Vagina (tissue), 2 donors: Measurements from ENCODE around the gene PCDHB14. TPM values are rescaled to one million over a fixed set of nuclear protein-coding genes. Genes with fewer than 3 reads are reported as not detected.
"Not testable (repeated sequence)": the region's sequence is repeated elsewhere in the genome, so short reads cannot be mapped to it uniquely, and the experiment has no call there.

Experiments used
- DNase-seq, 2 donors: peaks; one replicate each; pipeline ENCODE4 v3.0.0-alpha.2; 2017; ENCODE audit errors: extremely low spot score in 2 of 2
- H3K27ac ChIP-seq: fragments of 200-600 bp; sonication (generic); one replicate; pipeline ENCODE4 v1.5.1; 2019
- H3K27me3 ChIP-seq: fragments of 200-600 bp; sonication (generic); one replicate; pipeline ENCODE4 v1.5.1; 2019
- H3K36me3 ChIP-seq, 2 donors: fragments of 200-600 bp; sonication (generic); one replicate each; pipeline ENCODE4 v1.5.1; 2017 to 2019
- H3K4me1 ChIP-seq: fragments of 200-600 bp; sonication (generic); one replicate; pipeline ENCODE4 v1.5.1; 2019
- H3K4me3 ChIP-seq, 2 donors: fragments of 200-600 bp; sonication (generic); 1 replicate in 1 of 2; 2 replicates in 1 of 2; pipeline ENCODE4 v1.5.1; 2016 to 2019
- H3K9me3 ChIP-seq: fragments of 200-600 bp; sonication (generic); one replicate; pipeline ENCODE4 v1.5.1; 2019
- CTCF ChIP-seq, 3 experiments: fragments of 450-650 bp in 2 of 3; fragments of 200-600 bp in 1 of 3; sonication (generic) in 1 of 3; IDR thresholded peaks; one replicate each; pipeline ENCODE4 v1.5.1; 2017 to 2019; ENCODE audit warnings: antibody characterized with exemption in 3 of 3, mild to moderate bottlenecking in 2 of 3, moderate library complexity in 2 of 3
- POLR2A ChIP-seq, 2 donors: fragments of 450-650 bp; IDR thresholded peaks; one replicate each; pipeline ENCODE4 v1.6.1; 2017; ENCODE audit warnings: antibody characterized with exemption in 2 of 2, mild to moderate bottlenecking in 2 of 2, moderate library complexity in 2 of 2
- POLR2AphosphoS5 ChIP-seq, 2 donors: sonication (generic); formaldehyde crosslinking; IDR thresholded peaks; one replicate each; pipeline ENCODE4 v1.9.0; 2017; ENCODE audit warnings: antibody characterized with exemption in 2 of 2, mild to moderate bottlenecking in 2 of 2, low read depth in 1 of 2; ENCODE audit not compliant: insufficient read depth in 1 of 2
- intact Hi-C: fragments of 100-400 bp; cut with DNase I; formaldehyde crosslinking; loops from one replicate; pipeline ENCODE4 v1.15.1; 2023
- total RNA-seq: library from RNA; depleted of rRNA; stranded (reverse); fragments of >200 nt; gene quantifications from one replicate; pipeline ENCODE4 v1.2.3, GENCODE V29; 2016

Gene PCDHB14
- total RNA-seq, 1 donor from 2014 or later, result 4.2 TPM

DNA sequence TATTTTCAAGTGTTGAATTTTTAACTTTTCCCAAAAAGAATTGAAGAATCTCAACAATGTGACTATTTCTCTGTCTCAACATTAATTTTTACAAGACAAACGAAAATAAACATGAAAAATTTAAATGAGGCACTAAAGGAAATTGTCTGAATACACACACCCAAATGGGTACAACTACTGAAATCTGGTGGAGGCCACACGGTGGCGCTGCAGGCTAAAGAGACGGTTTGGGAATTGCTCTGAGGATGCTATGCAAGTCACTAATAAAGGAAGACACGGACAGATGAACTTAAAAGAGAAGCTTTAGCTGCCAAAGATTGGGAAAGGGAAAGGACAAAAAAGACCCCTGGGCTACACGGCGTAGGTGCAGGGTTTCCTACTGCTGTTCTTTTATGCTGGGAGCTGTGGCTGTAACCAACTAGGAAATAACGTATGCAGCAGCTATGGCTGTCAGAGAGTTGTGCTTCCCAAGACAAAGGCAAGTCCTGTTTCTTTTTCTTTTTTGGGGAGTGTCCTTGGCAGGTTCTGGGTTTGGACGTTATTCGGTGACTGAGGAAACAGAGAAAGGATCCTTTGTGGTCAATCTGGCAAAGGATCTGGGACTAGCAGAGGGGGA, 30.9 kb upstream of the PCDHB14 start, which contains the start of gene PCDHB10:
PCDHB10 (plus strand) TSS at position 244 of the 616 bp plus-strand sequence; CDS start at position 444, 200 bp downstream.
- TF ChIP-seq POLR2A (IDR thresholded peaks at IDR 0.05) (no peak), POLR2AphosphoS5 (IDR thresholded peaks at IDR 0.05; ENCODE audit: insufficient read depth in 1 of 2, low read depth in 1 of 2) (no peak), CTCF (IDR thresholded peaks at IDR 0.05) (no peak)
- DNase-seq, result no peak
- Histone ChIP-seq H3K36me3 (no peaks in the 10 kb centered on the region), H3K9me3 (peaks cover 29% of the 10 kb centered on the region), H3K4me1 (no peaks in the 10 kb centered on the region), H3K27me3 (no peaks in the 10 kb centered on the region), H3K4me3 (no peak within 1 kb of the TSS), H3K27ac (no peak within 1 kb of the TSS)
- intact Hi-C loops, result no loop called here

- H3K27me3 ChIP-seq, intact Hi-C loops, H3K36me3 ChIP-seq, H3K27ac ChIP-seq, H3K4me3 ChIP-seq, DNase-seq, H3K4me1 ChIP-seq: not testable (repeated sequence)
- peaks cover 23% of the 10 kb centered on the region for H3K9me3 ChIP-seq
Measured at GRCh38 chr5:141194332-141194731, 28.8 kb upstream of the PCDHB14 start.

DNA sequence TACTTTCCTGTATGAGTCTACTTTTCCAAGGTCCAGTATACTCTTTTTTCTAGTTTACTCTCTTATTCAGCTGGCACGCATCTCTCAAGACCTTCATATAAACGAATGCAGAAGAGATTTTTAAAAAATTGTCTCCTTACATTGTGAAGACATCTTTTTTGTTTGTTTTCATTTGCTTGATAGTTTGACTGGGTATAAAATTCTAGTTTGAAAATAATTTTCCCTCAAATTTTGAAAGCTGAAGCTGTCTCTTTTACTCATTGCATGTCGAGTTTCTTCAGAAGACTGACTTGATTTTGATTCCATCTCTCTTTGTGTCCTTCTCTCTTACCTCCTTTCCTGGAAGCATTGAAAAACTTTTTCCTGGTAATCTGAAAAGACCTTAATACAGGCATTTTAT, 26.8 kb upstream of the PCDHB14 start:
- TF ChIP-seq POLR2A (IDR thresholded peaks at IDR 0.05) (no peak), CTCF (IDR thresholded peaks at IDR 0.05) (no peak), POLR2AphosphoS5 (IDR thresholded peaks at IDR 0.05; ENCODE audit: insufficient read depth in 1 of 2, low read depth in 1 of 2) (no peak)
- DNase-seq, result no peak
- Histone ChIP-seq H3K9me3 (peaks cover 24% of the 10 kb centered on the region), H3K36me3 (no peaks in the 10 kb centered on the region), H3K4me1 (no peaks in the 10 kb centered on the region), H3K27ac (no peak overlapping the region), H3K27me3 (no peaks in the 10 kb centered on the region), H3K4me3 (no peak overlapping the region)
- intact Hi-C loops, result no loop called here

- intact Hi-C loops, result no loop called here
- no peak within 1 kb of the TSS for H3K27ac ChIP-seq
- no peak within 1 kb of the TSS for H3K4me3 ChIP-seq
- H3K9me3 ChIP-seq, result peaks cover 28% of the 10 kb centered on the region
- H3K27me3 ChIP-seq, result no peaks in the 10 kb centered on the region
- H3K4me1 ChIP-seq, result no peaks in the 10 kb centered on the region
- DNase-seq, result no peak
- TF ChIP-seq POLR2A (IDR thresholded peaks at IDR 0.05) (no peak), CTCF (IDR thresholded peaks at IDR 0.05) (no peak), POLR2AphosphoS5 (IDR thresholded peaks at IDR 0.05; ENCODE audit: insufficient read depth in 1 of 2, low read depth in 1 of 2) (no peak)
- no peaks in the 10 kb centered on the region for H3K36me3 ChIP-seq
Measured at GRCh38 chr5:141199359-141200235, 23.5 kb upstream of the PCDHB14 start, which contains the start of gene PCDHB11. PCDHB11 (plus strand) TSS chr5:141199627; CDS start chr5:141199775, 148 bp downstream.

GRCh38 chr5:141201126-141201525, 22.0 kb upstream of the PCDHB14 start:
- H3K36me3 ChIP-seq, H3K4me1 ChIP-seq, H3K4me3 ChIP-seq, DNase-seq, H3K27me3 ChIP-seq, H3K27ac ChIP-seq, intact Hi-C loops: not testable (repeated sequence)
- peaks cover 24% of the 10 kb centered on the region for H3K9me3 ChIP-seq

- intact Hi-C loops, H3K4me3 ChIP-seq, H3K36me3 ChIP-seq, H3K4me1 ChIP-seq, H3K27me3 ChIP-seq, DNase-seq, H3K27ac ChIP-seq: not testable (repeated sequence)
- H3K9me3 ChIP-seq, result peaks cover 24% of the 10 kb centered on the region
Measured at GRCh38 chr5:141201646-141202045, 21.5 kb upstream of the PCDHB14 start.
